Activated CD4-positive, CD25-positive, alpha-beta regulatory T cell treated with anti-CD3 and anti-CD28 coated beads, Interleukin-2, amount 50 U/mL, for 16 hours (primary cell): ENCODE measurements around the gene POTEH.
"Not testable (repeated sequence)": the region's sequence is repeated elsewhere in the genome, so short reads cannot be mapped to it uniquely, and the experiment has no call there.

Experiments
- DNase-seq: peaks from one replicate; pipeline ENCODE4 v3.0.0-alpha.2; 2020; ENCODE audit warnings: low read depth, low spot score

The POTEH gene

GRCh38 chr22:15689749-15690125 is at the start of gene POTEH:
Gene POTEH, plus strand, starts transcription at chr22:15690026. Its CDS starts 52 bp downstream, at chr22:15690078.
- not testable (repeated sequence) for DNase-seq

GRCh38 chr22:15642288-15642861 is 47.5 kb upstream of the POTEH start:
- DNase-seq: not testable (repeated sequence)

GRCh38 chr22:15651954-15652353 is 37.9 kb upstream of the POTEH start:
- not testable (repeated sequence) for DNase-seq

GRCh38 chr22:15652738-15653137 is 37.1 kb upstream of the POTEH start:
- DNase-seq: not testable (repeated sequence)

GRCh38 chr22:15653241-15653640 is 36.6 kb upstream of the POTEH start:
- DNase-seq: not testable (repeated sequence)

GRCh38 chr22:15661102-15661501 is 28.7 kb upstream of the POTEH start:
- DNase-seq: not testable (repeated sequence)

- not testable (repeated sequence) for DNase-seq
Measured at GRCh38 chr22:15664682-15665081, 25.1 kb upstream of the POTEH start.

- DNase-seq: not testable (repeated sequence)
Measured at GRCh38 chr22:15665478-15665877, 24.3 kb upstream of the POTEH start.

- not testable (repeated sequence) for DNase-seq
Measured at GRCh38 chr22:15669430-15669829, 20.4 kb upstream of the POTEH start.

- not testable (repeated sequence) for DNase-seq
Measured at GRCh38 chr22:15679702-15680101, 10.1 kb upstream of the POTEH start.

- not testable (repeated sequence) for DNase-seq
Measured at GRCh38 chr22:15684115-15684514, 5.7 kb upstream of the POTEH start.

GRCh38 chr22:15684695-15685094 is 5.1 kb upstream of the POTEH start:
- DNase-seq: not testable (repeated sequence)

GRCh38 chr22:15685641-15686040 is 4.2 kb upstream of the POTEH start:
- not testable (repeated sequence) for DNase-seq

- not testable (repeated sequence) for DNase-seq
Measured at GRCh38 chr22:15687086-15687485, 2.7 kb upstream of the POTEH start.

- not testable (repeated sequence) for DNase-seq
Measured at GRCh38 chr22:15687676-15688075, 2.1 kb upstream of the POTEH start.

- not testable (repeated sequence) for DNase-seq
Measured at GRCh38 chr22:15688090-15688489, 1.7 kb upstream of the POTEH start.

- not testable (repeated sequence) for DNase-seq
Measured at GRCh38 chr22:15689012-15689748, 646 bp upstream of the POTEH start.

GRCh38 chr22:15713600-15713999 is 23.8 kb downstream of the POTEH start:
- not testable (repeated sequence) for DNase-seq

- not testable (repeated sequence) for DNase-seq
Measured at GRCh38 chr22:15714125-15714524, 24.3 kb downstream of the POTEH start.

GRCh38 chr22:15721884-15722283 is 32.1 kb downstream of the POTEH start:
- not testable (repeated sequence) for DNase-seq

GRCh38 chr22:15729209-15729917 is 39.5 kb downstream of the POTEH start:
- DNase-seq: not testable (repeated sequence)

GRCh38 chr22:15731023-15731422 is 41.2 kb downstream of the POTEH start:
- not testable (repeated sequence) for DNase-seq
